Activated T-cell treated with anti-CD3 and anti-CD28 coated beads, Interleukin-2, amount 50 U/mL, for 72 hours (primary cell): Measurements from ENCODE around the gene ZDHHC17. TPM values are rescaled to one million over a fixed set of nuclear protein-coding genes. Genes with fewer than 3 reads are reported as not detected.

ENCODE experiments used
- ATAC-seq, 2 donors: fragments of 150-1000 bp; cut with Tn5 transposase; replicated peaks in 1 of 2; 2 replicates each; pipeline ENCODE4 v1.10.0; 2021; ENCODE audit warnings: moderate library complexity in 2 of 2, mild to moderate bottlenecking in 1 of 2
- DNase-seq, 2 donors: peaks; one replicate each; pipeline ENCODE4 v3.0.0; 2021 to 2022; ENCODE audit warnings: mixed read lengths in 1 of 2
- H3K27ac Mint-ChIP-seq: one replicate; pipeline ENCODE4 v1.8.0; 2022; ENCODE audit warnings: mild to moderate bottlenecking, moderate library complexity, mixed read lengths
- H3K27me3 Mint-ChIP-seq: one replicate; pipeline ENCODE4 v1.8.0; 2022; ENCODE audit warnings: low read depth, mixed read lengths
- H3K36me3 Mint-ChIP-seq, 2 donors: one replicate each; pipeline ENCODE4 v1.8.0; 2022; ENCODE audit warnings: mixed read lengths in 2 of 2, mild to moderate bottlenecking in 1 of 2; ENCODE audit not compliant: insufficient read depth in 2 of 2
- H3K4me1 Mint-ChIP-seq: one replicate; pipeline ENCODE4 v1.8.0; 2022; ENCODE audit warnings: low read depth, mixed read lengths
- H3K4me3 Mint-ChIP-seq, 2 donors: one replicate each; pipeline ENCODE4 v1.8.0; 2022; ENCODE audit warnings: mild to moderate bottlenecking in 2 of 2, mixed read lengths in 2 of 2, moderate library complexity in 2 of 2
- H3K9me3 Mint-ChIP-seq, 2 donors: one replicate each; pipeline ENCODE4 v1.8.0; 2022; ENCODE audit warnings: mixed read lengths in 2 of 2
- total RNA-seq, 2 donors: library from RNA; stranded (reverse); gene quantifications; one replicate each; pipeline ENCODE4 v1.2.3, GENCODE V29; 2022

Gene ZDHHC17
- total RNA-seq, 2 donors from 2014 or later, result 26.0 to 28.7 TPM

- ATAC-seq (no peak), DNase-seq (no peak)
- Mint-ChIP-seq H3K27ac (no peak overlapping the region), H3K4me3 (no peak overlapping the region), H3K9me3 (no peaks in the 10 kb centered on the region), H3K27me3 (peaks cover 6% of the 10 kb centered on the region), H3K36me3 (peaks cover 0 to 4% of the 10 kb centered on the region in 2 donors), H3K4me1 (peaks cover 8% of the 10 kb centered on the region)
These were observed 96.3 kb downstream of the ZDHHC17 start for GRCh38 chr12:76860256-76860655.

GRCh38 chr12:76863005-76863670 is 99.2 kb downstream of the ZDHHC17 start:
- no peak overlapping the region for H3K4me3 Mint-ChIP-seq
- H3K9me3 Mint-ChIP-seq, result no peaks in the 10 kb centered on the region
- peaks cover 17% of the 10 kb centered on the region for H3K27me3 Mint-ChIP-seq
- ATAC-seq (no peak), DNase-seq (no peak)
- H3K4me1 Mint-ChIP-seq, result peaks cover 8% of the 10 kb centered on the region
- no peaks in the 10 kb centered on the region for H3K36me3 Mint-ChIP-seq
- no peak overlapping the region for H3K27ac Mint-ChIP-seq

GRCh38 chr12:76863837-76864236 is 99.9 kb downstream of the ZDHHC17 start:
- H3K27ac Mint-ChIP-seq, result no peak overlapping the region
- no peaks in the 10 kb centered on the region for H3K9me3 Mint-ChIP-seq
- DNase-seq (no peak), ATAC-seq (no peak)
- H3K4me3 Mint-ChIP-seq, result no peak overlapping the region
- peaks cover 17% of the 10 kb centered on the region for H3K27me3 Mint-ChIP-seq
- H3K36me3 Mint-ChIP-seq, result no peaks in the 10 kb centered on the region
- peaks cover 7% of the 10 kb centered on the region for H3K4me1 Mint-ChIP-seq

- H3K4me3 Mint-ChIP-seq, result no peak overlapping the region
- no peak overlapping the region for H3K27ac Mint-ChIP-seq
- no peaks in the 10 kb centered on the region for H3K36me3 Mint-ChIP-seq
- H3K4me1 Mint-ChIP-seq, result no peaks in the 10 kb centered on the region
- peaks cover 17% of the 10 kb centered on the region for H3K27me3 Mint-ChIP-seq
- no peak for ATAC-seq
- H3K9me3 Mint-ChIP-seq, result no peaks in the 10 kb centered on the region
- no peak for DNase-seq
These were observed 101.0 kb downstream of the ZDHHC17 start for GRCh38 chr12:76864791-76865400.

GRCh38 chr12:76866151-76866567 is 102.2 kb downstream of the ZDHHC17 start:
- H3K4me3 Mint-ChIP-seq, result no peak overlapping the region
- no peaks in the 10 kb centered on the region for H3K36me3 Mint-ChIP-seq
- ATAC-seq, result no peak
- H3K4me1 Mint-ChIP-seq, result no peaks in the 10 kb centered on the region
- peaks cover 17% of the 10 kb centered on the region for H3K27me3 Mint-ChIP-seq
- DNase-seq, result no peak
- no peak overlapping the region for H3K27ac Mint-ChIP-seq
- no peaks in the 10 kb centered on the region for H3K9me3 Mint-ChIP-seq

GRCh38 chr12:76866726-76867125 is 102.8 kb downstream of the ZDHHC17 start:
- ATAC-seq, result no peak
- Mint-ChIP-seq H3K36me3 (no peaks in the 10 kb centered on the region), H3K4me3 (no peak overlapping the region), H3K27me3 (peaks cover 17% of the 10 kb centered on the region), H3K27ac (no peak overlapping the region), H3K9me3 (no peaks in the 10 kb centered on the region), H3K4me1 (no peaks in the 10 kb centered on the region)
- no peak for DNase-seq

- no peak overlapping the region for H3K27ac Mint-ChIP-seq
- no peaks in the 10 kb centered on the region for H3K4me1 Mint-ChIP-seq
- peaks cover 22% of the 10 kb centered on the region for H3K27me3 Mint-ChIP-seq
- ATAC-seq, result no peak
- H3K36me3 Mint-ChIP-seq, result no peaks in the 10 kb centered on the region
- no peak for DNase-seq
- no peak overlapping the region for H3K4me3 Mint-ChIP-seq
- no peaks in the 10 kb centered on the region for H3K9me3 Mint-ChIP-seq
These were observed 107.2 kb downstream of the ZDHHC17 start for GRCh38 chr12:76871082-76871481.

- Mint-ChIP-seq H3K9me3 (no peaks in the 10 kb centered on the region), H3K4me1 (no peaks in the 10 kb centered on the region), H3K27me3 (peaks cover 19% of the 10 kb centered on the region), H3K27ac (no peak overlapping the region), H3K36me3 (no peaks in the 10 kb centered on the region), H3K4me3 (no peak overlapping the region)
- ATAC-seq (no peak), DNase-seq (no peak)
These were observed 107.8 kb downstream of the ZDHHC17 start for GRCh38 chr12:76871742-76872141.

- no peak overlapping the region for H3K27ac Mint-ChIP-seq
- no peak overlapping the region for H3K4me3 Mint-ChIP-seq
These were observed 108.5 kb downstream of the ZDHHC17 start for GRCh38 chr12:76872415-76872814.

GRCh38 chr12:76874027-76874426 is 110.1 kb downstream of the ZDHHC17 start:
- peaks cover 0 to 2% of the 10 kb centered on the region in 2 donors for H3K36me3 Mint-ChIP-seq
- H3K9me3 Mint-ChIP-seq, result no peaks in the 10 kb centered on the region
- no peak overlapping the region for H3K4me3 Mint-ChIP-seq
- DNase-seq, result no peak
- H3K27ac Mint-ChIP-seq, result no peak overlapping the region
- H3K4me1 Mint-ChIP-seq, result peaks cover 15% of the 10 kb centered on the region
- no peak for ATAC-seq
- H3K27me3 Mint-ChIP-seq, result peaks cover 35% of the 10 kb centered on the region

More at GRCh38 chr12:76872415-76872814, 108.5 kb downstream of the ZDHHC17 start:
- DNase-seq, result no peak
- no peak for ATAC-seq
- H3K27me3 Mint-ChIP-seq, result peaks cover 26% of the 10 kb centered on the region
- no peaks in the 10 kb centered on the region for H3K9me3 Mint-ChIP-seq
- H3K36me3 Mint-ChIP-seq, result no peaks in the 10 kb centered on the region
- H3K4me1 Mint-ChIP-seq, result peaks cover 3% of the 10 kb centered on the region

- Mint-ChIP-seq H3K4me3 (no peak overlapping the region), H3K9me3 (no peaks in the 10 kb centered on the region), H3K4me1 (peaks cover 21% of the 10 kb centered on the region), H3K27ac (no peak overlapping the region), H3K27me3 (peaks cover 38% of the 10 kb centered on the region), H3K36me3 (peaks cover 0 to 2% of the 10 kb centered on the region in 2 donors)
- no peak for ATAC-seq
- DNase-seq, result no peak
These were observed 110.7 kb downstream of the ZDHHC17 start for GRCh38 chr12:76874491-76875190.

- no peaks in the 10 kb centered on the region for H3K9me3 Mint-ChIP-seq
- DNase-seq (no peak), ATAC-seq (no peak)
- H3K27me3 Mint-ChIP-seq, result peaks cover 58% of the 10 kb centered on the region
- peaks cover 21% of the 10 kb centered on the region for H3K4me1 Mint-ChIP-seq
- H3K36me3 Mint-ChIP-seq, result peaks cover 0 to 2% of the 10 kb centered on the region in 2 donors
- no peak overlapping the region for H3K27ac Mint-ChIP-seq
- H3K4me3 Mint-ChIP-seq, result no peak overlapping the region
These were observed 112.8 kb downstream of the ZDHHC17 start for GRCh38 chr12:76876696-76877229.
